Brain microvascular endothelial cell (primary cell): ENCODE measurements around the gene RALGAPA1.

ENCODE experiments used
- DNase-seq: peaks from one replicate; pipeline ENCODE4 v3.0.0-alpha.2; 2020
- H3K27ac ChIP-seq: fragments of 250-450 bp; sonication (Bioruptor Pico); 2 replicates; pipeline ENCODE4 v1.5.1; 2020; ENCODE audit warnings: mild to moderate bottlenecking, moderate library complexity
- H3K27me3 ChIP-seq: fragments of 250-450 bp; sonication (Bioruptor Pico); replicated peaks from 2 replicates; pipeline ENCODE4 v1.5.1; 2020; ENCODE audit warnings: mild to moderate bottlenecking
- H3K36me3 ChIP-seq: fragments of 250-450 bp; sonication (Bioruptor Pico); replicated peaks from 2 replicates; pipeline ENCODE4 v1.5.1; 2020; ENCODE audit warnings: mild to moderate bottlenecking
- H3K4me3 ChIP-seq: 2 replicates; pipeline ENCODE4 v1.5.1; 2011; ENCODE audit warnings: low read depth, mild to moderate bottlenecking, control low read depth, low read length, moderate library complexity
- CTCF ChIP-seq: IDR thresholded peaks from 2 replicates; pipeline ENCODE4 v1.5.1; 2011; ENCODE audit warnings: low read depth, mild to moderate bottlenecking, moderate library complexity, low read length, control low read depth, inconsistent platforms; ENCODE audit errors: missing control alignments
- in situ Hi-C: cut with HindIII; loops from 2 replicates; pipeline ENCODE4 v1.10.0; 2017; ENCODE audit warnings: low sequenced_read_pairs, low pct_ligation_motif_present

RALGAPA1 gene

GRCh38 chr14:35699791-35700444, 109.2 kb downstream of the RALGAPA1 start:
- DNase-seq = no peak
- Histone ChIP-seq H3K4me3 (no peak overlapping the region), H3K27me3 (no peaks in the 10 kb centered on the region), H3K27ac (no peak overlapping the region), H3K36me3 (no peaks in the 10 kb centered on the region)
- no peak for TF ChIP-seq CTCF
- in situ Hi-C loops = loop anchor here (25.0 kb wide), 1 partner anchor 263 kb away; no protein-coding TSS in a partner anchor

GRCh38 chr14:35696575-35696974, 112.5 kb downstream of the RALGAPA1 start:
- in situ Hi-C loops = loop anchor here (25.0 kb wide), 1 partner anchor 259 kb away; no protein-coding TSS in a partner anchor
- no peak for TF ChIP-seq CTCF
- no peak for DNase-seq
- Histone ChIP-seq H3K27ac (no peak overlapping the region), H3K27me3 (no peaks in the 10 kb centered on the region), H3K36me3 (no peaks in the 10 kb centered on the region), H3K4me3 (no peak overlapping the region)

GRCh38 chr14:35696119-35696518, 113.0 kb downstream of the RALGAPA1 start:
- H3K4me3 ChIP-seq = no peak overlapping the region
- H3K36me3 ChIP-seq = no peaks in the 10 kb centered on the region
- no peak for TF ChIP-seq CTCF
- DNase-seq = no peak
- H3K27ac ChIP-seq = no peak overlapping the region
- no peaks in the 10 kb centered on the region for H3K27me3 ChIP-seq
- in situ Hi-C loops = loop anchor here (25.0 kb wide), 1 partner anchor 259 kb away; no protein-coding TSS in a partner anchor

- in situ Hi-C loops = loop anchor here (25.0 kb wide), 1 partner anchor 258 kb away; no protein-coding TSS in a partner anchor
- DNase-seq = no peak
- Histone ChIP-seq H3K36me3 (no peaks in the 10 kb centered on the region), H3K4me3 (no peak overlapping the region), H3K27me3 (no peaks in the 10 kb centered on the region), H3K27ac (no peak overlapping the region)
- TF ChIP-seq CTCF = no peak
Measured at GRCh38 chr14:35695647-35696046, 113.4 kb downstream of the RALGAPA1 start.

- no peak overlapping the region for H3K4me3 ChIP-seq
- no peaks in the 10 kb centered on the region for H3K27me3 ChIP-seq
- no peaks in the 10 kb centered on the region for H3K36me3 ChIP-seq
- no peak for DNase-seq
- in situ Hi-C loops = loop anchor here (25.0 kb wide), 1 partner anchor 258 kb away; no protein-coding TSS in a partner anchor
- TF ChIP-seq CTCF = no peak
- no peak overlapping the region for H3K27ac ChIP-seq
Measured at GRCh38 chr14:35695072-35695471, 114.0 kb downstream of the RALGAPA1 start.

GRCh38 chr14:35689000-35689460, 120.1 kb downstream of the RALGAPA1 start:
- no peaks in the 10 kb centered on the region for H3K36me3 ChIP-seq
- no peak overlapping the region for H3K27ac ChIP-seq
- in situ Hi-C loops = loop anchor here (25.0 kb wide), 1 partner anchor 252 kb away; no protein-coding TSS in a partner anchor
- DNase-seq = no peak
- no peaks in the 10 kb centered on the region for H3K27me3 ChIP-seq
- TF ChIP-seq CTCF = no peak
- no peak overlapping the region for H3K4me3 ChIP-seq
